Measurements from ENCODE around the gene C5orf22.
"Not testable (repeated sequence)": the region's sequence is repeated elsewhere in the genome, so short reads cannot be mapped to it uniquely, and the experiment has no call there.

C5orf22 gene

DNA sequence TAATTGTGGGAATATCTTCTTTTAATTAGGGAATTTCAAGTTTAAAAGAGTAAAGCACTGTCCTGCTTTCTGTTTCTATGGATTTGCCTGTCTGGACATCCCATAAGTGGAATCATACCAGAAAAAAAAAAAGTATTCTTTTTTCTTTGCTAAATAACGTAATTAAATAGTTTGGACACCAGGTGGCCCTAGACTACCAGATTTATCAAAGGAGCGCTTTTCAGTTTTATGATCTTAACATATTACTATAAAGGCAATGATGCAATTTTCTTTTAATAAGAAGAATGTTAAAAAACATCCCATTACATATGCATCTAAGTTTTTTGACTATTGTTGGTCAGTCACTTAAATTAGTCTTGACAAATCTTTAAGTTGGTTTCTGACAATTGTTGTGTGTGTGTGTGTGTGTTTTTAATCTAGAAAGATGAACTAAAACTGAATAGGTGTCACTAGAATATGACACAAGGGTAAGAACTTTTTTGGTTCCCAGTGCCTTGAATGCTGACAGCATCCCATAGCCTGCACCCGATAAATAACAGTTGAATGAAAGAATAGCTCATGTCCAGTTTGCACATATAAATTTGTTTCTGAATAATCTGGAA, 49.5 kb downstream of the C5orf22 start:
- Histone ChIP-seq H3K9me3 (ENCODE audit: control insufficient read depth, low read depth, low read length) (no peaks in the 10 kb centered on the region), H3K36me3 (ENCODE audit: control insufficient read depth, low read depth, low read length) (no peaks in the 10 kb centered on the region), H3K4me3 (ENCODE audit: low read length) (no peak overlapping the region), H3K27ac (ENCODE audit: low read length) (no peak overlapping the region), H3K9ac (ENCODE audit: low read length) (no peak overlapping the region), H3K4me1 (ENCODE audit: control insufficient read depth, low read depth, low read length) (no peaks in the 10 kb centered on the region), H3K27me3 (ENCODE audit: control insufficient read depth, insufficient read depth, low read length) (no peaks in the 10 kb centered on the region)

- Histone ChIP-seq H3K9me3 (ENCODE audit: control insufficient read depth, low read depth, low read length) (no peaks in the 10 kb centered on the region), H3K9ac (ENCODE audit: low read length) (no peak overlapping the region), H3K27ac (ENCODE audit: low read length) (no peak overlapping the region), H3K36me3 (ENCODE audit: control insufficient read depth, low read depth, low read length) (no peaks in the 10 kb centered on the region), H3K27me3 (ENCODE audit: control insufficient read depth, insufficient read depth, low read length) (no peaks in the 10 kb centered on the region), H3K4me3 (ENCODE audit: low read length) (no peak overlapping the region), H3K4me1 (ENCODE audit: control insufficient read depth, low read depth, low read length) (no peaks in the 10 kb centered on the region)
These were observed 51.0 kb downstream of the C5orf22 start for GRCh38 chr5:31583129-31583528.

DNA sequence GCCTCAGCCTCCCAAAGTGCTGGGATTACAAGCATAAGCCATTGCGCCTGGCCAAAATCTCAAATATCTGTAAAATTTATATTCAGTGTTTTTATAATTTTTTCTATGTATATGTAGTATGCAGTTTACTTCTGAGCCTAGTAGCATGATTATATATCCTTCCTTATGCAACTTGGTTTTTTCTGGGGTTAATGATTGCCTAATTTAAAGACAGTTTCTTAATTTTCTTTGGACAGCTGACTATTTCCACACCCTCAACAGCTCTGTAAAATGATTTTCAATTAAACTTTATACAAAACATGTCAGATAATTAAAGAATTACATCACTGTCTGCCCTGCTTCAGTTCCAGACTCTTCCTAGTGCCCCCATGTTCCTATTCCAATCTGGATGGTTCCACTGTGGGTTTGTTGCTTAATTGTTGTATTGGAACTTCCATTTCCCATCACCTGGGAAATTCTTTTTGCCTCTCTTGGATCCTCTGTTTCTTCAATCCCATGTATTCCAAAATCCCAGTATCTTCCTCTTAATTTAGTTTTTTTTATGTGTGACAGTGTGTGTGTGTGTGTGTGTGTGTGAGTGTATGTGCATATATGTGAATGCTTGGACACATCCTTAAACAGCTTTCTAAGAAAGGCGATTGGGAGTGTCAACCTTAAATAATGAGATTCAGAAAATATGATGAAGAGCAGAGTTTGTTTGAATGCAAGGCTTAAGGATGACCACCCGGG, 53.2 kb downstream of the C5orf22 start:
- Histone ChIP-seq H3K4me3 (ENCODE audit: low read length) (no peak overlapping the region), H3K27ac (ENCODE audit: low read length) (no peak overlapping the region), H3K36me3 (ENCODE audit: control insufficient read depth, low read depth, low read length) (no peaks in the 10 kb centered on the region), H3K27me3 (ENCODE audit: control insufficient read depth, insufficient read depth, low read length) (no peaks in the 10 kb centered on the region), H3K9ac (ENCODE audit: low read length) (no peak overlapping the region), H3K4me1 (ENCODE audit: control insufficient read depth, low read depth, low read length) (no peaks in the 10 kb centered on the region), H3K9me3 (ENCODE audit: control insufficient read depth, low read depth, low read length) (no peaks in the 10 kb centered on the region)

DNA sequence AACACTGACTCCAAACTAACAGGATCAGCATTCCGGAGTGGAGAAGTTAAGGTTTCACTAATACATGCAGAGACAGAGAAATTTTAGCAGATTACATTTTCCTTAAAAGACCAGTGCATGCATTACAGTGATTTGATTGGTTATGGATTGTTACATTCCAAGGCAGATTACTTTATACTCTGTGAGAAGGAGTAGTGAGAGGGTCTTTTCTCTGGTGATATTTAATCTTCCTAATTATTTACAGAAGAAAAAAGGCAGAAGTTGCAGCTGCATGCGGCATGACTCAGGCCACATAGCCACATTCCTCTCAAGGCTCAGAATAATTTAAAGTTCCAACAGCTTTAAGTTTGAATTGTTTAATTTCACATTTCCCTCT, 53.8 kb downstream of the C5orf22 start:
- Histone ChIP-seq H3K4me1 (ENCODE audit: control insufficient read depth, low read depth, low read length) (no peaks in the 10 kb centered on the region), H3K9ac (ENCODE audit: low read length) (no peak overlapping the region), H3K36me3 (ENCODE audit: control insufficient read depth, low read depth, low read length) (no peaks in the 10 kb centered on the region), H3K9me3 (ENCODE audit: control insufficient read depth, low read depth, low read length) (no peaks in the 10 kb centered on the region), H3K4me3 (ENCODE audit: low read length) (no peak overlapping the region), H3K27me3 (ENCODE audit: control insufficient read depth, insufficient read depth, low read length) (no peaks in the 10 kb centered on the region), H3K27ac (ENCODE audit: low read length) (no peak overlapping the region)

DNA sequence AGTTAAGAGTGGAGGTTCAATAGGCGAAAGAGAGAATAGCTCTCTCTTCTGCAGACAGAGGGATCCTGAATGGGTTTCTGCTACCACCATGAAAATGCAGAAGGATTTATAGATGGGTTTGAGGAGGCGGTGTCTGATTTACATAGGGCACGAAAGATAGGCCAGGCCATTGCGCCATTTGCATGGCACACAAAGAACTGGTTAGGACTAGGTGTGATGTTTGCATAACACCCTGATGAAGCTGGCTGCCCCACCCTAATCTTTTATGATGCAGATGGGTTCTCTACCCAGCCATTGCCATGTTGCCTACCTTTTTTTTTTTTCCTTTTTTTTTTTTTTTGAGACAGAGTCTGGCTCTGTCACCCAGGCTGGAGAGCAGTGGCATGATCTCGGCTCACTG, 55.4 kb downstream of the C5orf22 start:
- Histone ChIP-seq H3K9ac (ENCODE audit: low read length) (no peak overlapping the region), H3K36me3 (ENCODE audit: control insufficient read depth, low read depth, low read length) (no peaks in the 10 kb centered on the region), H3K4me3 (ENCODE audit: low read length) (no peak overlapping the region), H3K4me1 (ENCODE audit: control insufficient read depth, low read depth, low read length) (no peaks in the 10 kb centered on the region), H3K27me3 (ENCODE audit: control insufficient read depth, insufficient read depth, low read length) (no peaks in the 10 kb centered on the region), H3K9me3 (ENCODE audit: control insufficient read depth, low read depth, low read length) (no peaks in the 10 kb centered on the region), H3K27ac (ENCODE audit: low read length) (no peak overlapping the region)

DNA sequence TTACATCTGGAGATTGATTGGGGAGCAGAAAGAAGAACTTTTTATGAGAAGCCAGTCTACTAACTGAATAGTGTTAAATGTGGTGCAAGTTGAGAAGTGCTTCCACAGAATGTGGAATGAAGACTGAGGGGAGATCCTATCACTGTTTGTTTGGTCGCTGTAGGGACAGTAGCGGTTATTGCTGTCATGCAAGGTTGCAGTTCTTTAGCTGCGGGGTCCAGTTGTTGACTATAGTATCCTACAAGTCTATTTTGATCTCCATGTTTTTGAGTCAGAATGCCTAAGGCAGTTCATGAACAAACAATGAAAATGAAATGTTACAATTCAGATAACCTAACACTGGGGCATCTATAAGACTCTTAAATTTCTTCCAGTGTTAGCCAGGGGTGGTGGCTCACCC, 61.6 kb downstream of the C5orf22 start:
- Histone ChIP-seq H3K9ac (ENCODE audit: low read length) (no peak overlapping the region), H3K27ac (ENCODE audit: low read length) (no peak overlapping the region), H3K4me1 (ENCODE audit: control insufficient read depth, low read depth, low read length) (no peaks in the 10 kb centered on the region), H3K27me3 (ENCODE audit: control insufficient read depth, insufficient read depth, low read length) (no peaks in the 10 kb centered on the region), H3K9me3 (ENCODE audit: control insufficient read depth, low read depth, low read length) (no peaks in the 10 kb centered on the region), H3K36me3 (ENCODE audit: control insufficient read depth, low read depth, low read length) (no peaks in the 10 kb centered on the region), H3K4me3 (ENCODE audit: low read length) (no peak overlapping the region)

GRCh38 chr5:31596354-31596753, 64.3 kb downstream of the C5orf22 start:
- no peak overlapping the region for H3K9ac ChIP-seq (ENCODE audit: low read length)
- no peak overlapping the region for H3K4me3 ChIP-seq (ENCODE audit: low read length)
- no peaks in the 10 kb centered on the region for H3K4me1 ChIP-seq (ENCODE audit: control insufficient read depth, low read depth, low read length)
- no peak overlapping the region for H3K27ac ChIP-seq (ENCODE audit: low read length)
- no peaks in the 10 kb centered on the region for H3K27me3 ChIP-seq (ENCODE audit: control insufficient read depth, insufficient read depth, low read length)
- no peaks in the 10 kb centered on the region for H3K9me3 ChIP-seq (ENCODE audit: control insufficient read depth, low read depth, low read length)
- no peaks in the 10 kb centered on the region for H3K36me3 ChIP-seq (ENCODE audit: control insufficient read depth, low read depth, low read length)

- Histone ChIP-seq H3K27me3 (ENCODE audit: control insufficient read depth, insufficient read depth, low read length) (no peaks in the 10 kb centered on the region), H3K9me3 (ENCODE audit: control insufficient read depth, low read depth, low read length) (no peaks in the 10 kb centered on the region), H3K27ac (ENCODE audit: low read length) (no peak overlapping the region), H3K36me3 (ENCODE audit: control insufficient read depth, low read depth, low read length) (no peaks in the 10 kb centered on the region), H3K4me1 (ENCODE audit: control insufficient read depth, low read depth, low read length) (no peaks in the 10 kb centered on the region), H3K4me3 (ENCODE audit: low read length) (no peak overlapping the region), H3K9ac (ENCODE audit: low read length) (no peak overlapping the region)
These were observed 66.8 kb downstream of the C5orf22 start for GRCh38 chr5:31598640-31599611.

- not testable (repeated sequence) for H3K9me3 ChIP-seq (ENCODE audit: control insufficient read depth, low read depth, low read length); H3K4me1 ChIP-seq (ENCODE audit: control insufficient read depth, low read depth, low read length); H3K27me3 ChIP-seq (ENCODE audit: control insufficient read depth, insufficient read depth, low read length); H3K36me3 ChIP-seq (ENCODE audit: control insufficient read depth, low read depth, low read length); H3K27ac ChIP-seq (ENCODE audit: low read length); H3K4me3 ChIP-seq (ENCODE audit: low read length); H3K9ac ChIP-seq (ENCODE audit: low read length)
These were observed 70.2 kb downstream of the C5orf22 start for GRCh38 chr5:31602305-31602704.

DNA sequence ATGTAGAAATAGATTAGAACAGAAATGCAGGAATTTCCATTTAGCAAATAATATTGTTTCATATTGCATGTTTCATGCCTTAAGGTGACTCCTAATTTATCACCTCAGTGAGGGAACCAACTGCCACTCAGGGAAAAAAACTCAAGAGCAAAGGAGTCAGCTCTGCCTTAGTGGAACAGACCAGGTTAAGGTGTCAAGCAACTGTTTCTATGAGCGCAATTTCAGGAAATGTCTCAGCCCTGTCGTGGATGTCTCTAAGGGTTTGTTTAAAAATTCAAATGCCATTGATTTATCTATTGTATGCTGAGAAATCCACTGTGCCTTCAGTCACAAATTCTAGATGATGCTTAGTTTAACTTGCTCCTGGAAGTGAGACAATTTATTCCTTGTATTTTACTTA, 72.1 kb downstream of the C5orf22 start:
- Histone ChIP-seq H3K4me3 (ENCODE audit: low read length) (no peak overlapping the region), H3K27me3 (ENCODE audit: control insufficient read depth, insufficient read depth, low read length) (no peaks in the 10 kb centered on the region), H3K9ac (ENCODE audit: low read length) (no peak overlapping the region), H3K4me1 (ENCODE audit: control insufficient read depth, low read depth, low read length) (no peaks in the 10 kb centered on the region), H3K9me3 (ENCODE audit: control insufficient read depth, low read depth, low read length) (no peaks in the 10 kb centered on the region), H3K36me3 (ENCODE audit: control insufficient read depth, low read depth, low read length) (no peaks in the 10 kb centered on the region), H3K27ac (ENCODE audit: low read length) (no peak overlapping the region)

DNA sequence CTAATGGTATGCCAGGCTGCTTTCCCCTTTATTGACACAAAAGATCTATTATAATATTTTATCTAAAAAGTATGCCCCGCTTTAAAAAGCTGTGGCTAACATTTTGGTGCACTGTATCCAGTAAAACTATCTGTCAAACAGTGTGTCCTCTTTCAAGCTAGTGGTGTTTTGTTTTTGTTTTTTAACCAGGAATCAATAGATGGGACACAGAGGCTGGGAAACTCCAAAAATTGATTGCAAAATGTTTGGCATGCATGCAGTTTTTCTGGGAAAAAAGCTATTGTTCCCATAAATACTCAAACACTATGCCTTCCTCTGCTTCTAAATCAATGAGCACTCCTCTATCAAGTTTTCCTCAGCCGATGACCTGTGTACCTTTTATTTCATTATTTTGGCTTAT, 72.5 kb downstream of the C5orf22 start:
- H3K27ac ChIP-seq (ENCODE audit: low read length), result no peak overlapping the region
- no peaks in the 10 kb centered on the region for H3K4me1 ChIP-seq (ENCODE audit: control insufficient read depth, low read depth, low read length)
- no peaks in the 10 kb centered on the region for H3K27me3 ChIP-seq (ENCODE audit: control insufficient read depth, insufficient read depth, low read length)
- no peaks in the 10 kb centered on the region for H3K9me3 ChIP-seq (ENCODE audit: control insufficient read depth, low read depth, low read length)
- no peaks in the 10 kb centered on the region for H3K36me3 ChIP-seq (ENCODE audit: control insufficient read depth, low read depth, low read length)
- H3K4me3 ChIP-seq (ENCODE audit: low read length), result no peak overlapping the region
- no peak overlapping the region for H3K9ac ChIP-seq (ENCODE audit: low read length)
